Endothelial cell of umbilical vein (primary cell): ENCODE data around the gene TMEM151A. TPM values are rescaled to one million over a fixed set of nuclear protein-coding genes. Genes with fewer than 3 reads are reported as not detected.
A peak's percentile ranks its signal among the peaks of the same experiment; 100 is the strongest.

Experiments
- BruUV-seq: library from RNA; stranded (reverse); fragments of 400-500 nt; replicated peaks from 2 replicates; lab custom pipeline; 2021; lab: Mats Ljungman, UMichigan
- CTCF ChIA-PET: fragments of 300-600, 350-600 bp; sonication (Branson Sonifier 250); formaldehyde crosslinking; loops from one replicate; lab custom pipeline; 2021; ENCODE audit warnings: antibody characterized with exemption, inconsistent platforms; lab: Charles Lee
- POLR2A ChIA-PET: fragments of 300-600, 350-600 bp; sonication (Branson Sonifier 250); formaldehyde crosslinking; loops from one replicate; lab custom pipeline; 2021; ENCODE audit warnings: antibody characterized with exemption, inconsistent platforms; lab: Charles Lee
- DNase-seq: peaks from one replicate; pipeline ENCODE4 v3.0.0-alpha.2; 2011; ENCODE audit warnings: low read depth, low spot score
- FAIRE-seq: peaks from 2 replicates; lab custom pipeline; 2011; peaks lifted over from hg19 to GRCh38; lab: Jason Lieb, UNC
- H2AFZ ChIP-seq: 2 replicates; pipeline ENCODE4 v1.6.0; 2012; ENCODE audit warnings: low read depth, low read length, control low read depth, inconsistent platforms
- H3K27ac ChIP-seq: 2 replicates; pipeline ENCODE4 v1.5.1; 2011; ENCODE audit warnings: low read depth, mild to moderate bottlenecking, control low read depth, low read length, moderate library complexity; ENCODE audit not compliant: insufficient read depth
- H3K27me3 ChIP-seq, 2 experiments: 2 replicates each; pipeline versions ENCODE4 v1.6.0 to v1.6.1; 2011; ENCODE audit warnings: low read length in 2 of 2, mixed read lengths in 1 of 2; ENCODE audit not compliant: control insufficient read depth in 2 of 2, insufficient read depth in 2 of 2
- H3K36me3 ChIP-seq, 2 experiments: 2 replicates in 1 of 2; 3 replicates in 1 of 2; pipeline ENCODE4 v1.5.1; 2011; ENCODE audit warnings: low read length in 2 of 2, mild to moderate bottlenecking in 1 of 2, moderate library complexity in 1 of 2; ENCODE audit not compliant: control insufficient read depth in 2 of 2, insufficient read depth in 2 of 2; ENCODE audit errors: extremely low read depth in 1 of 2
- H3K4me1 ChIP-seq: 3 replicates; pipeline ENCODE4 v1.5.1; 2011; ENCODE audit warnings: mild to moderate bottlenecking, low read length; ENCODE audit not compliant: control insufficient read depth, insufficient read depth; ENCODE audit errors: extremely low read depth
- H3K4me2 ChIP-seq: 2 replicates; pipeline ENCODE4 v1.6.1; 2011; ENCODE audit warnings: low read length, control low read depth, mixed read lengths; ENCODE audit not compliant: insufficient read depth
- H3K4me3 ChIP-seq, 3 experiments: fragments of 200-600 bp in 1 of 3; sonication (generic), shearing (Covaris generic) in 1 of 3; replicated peaks in 1 of 3; 2 replicates each; pipeline ENCODE4 v1.5.1; 2011 to 2016; ENCODE audit warnings: control low read depth in 3 of 3, low read length in 3 of 3, mild to moderate bottlenecking in 2 of 3, inconsistent platforms in 1 of 3, low read depth in 1 of 3, moderate library complexity in 1 of 3; ENCODE audit not compliant: insufficient read depth in 1 of 3
- H3K79me2 ChIP-seq: 2 replicates; pipeline ENCODE4 v1.6.0; 2012; ENCODE audit warnings: low read length, inconsistent platforms; ENCODE audit not compliant: control insufficient read depth, insufficient read depth
- H3K9ac ChIP-seq: replicated peaks from 2 replicates; pipeline ENCODE3; 2011; ENCODE audit warnings: low read length, control low read depth; ENCODE audit not compliant: insufficient read depth; ENCODE audit errors: extremely low read depth
- H3K9me1 ChIP-seq: replicated peaks from 3 replicates; pipeline ENCODE4 v1.6.0; 2011; ENCODE audit warnings: mild to moderate bottlenecking, low read length; ENCODE audit not compliant: control insufficient read depth, insufficient read depth; ENCODE audit errors: extremely low read depth
- H3K9me3 ChIP-seq: replicated peaks from 2 replicates; pipeline ENCODE4 v1.5.1; 2012; ENCODE audit warnings: low read length, inconsistent platforms; ENCODE audit not compliant: control insufficient read depth, insufficient read depth
- H4K20me1 ChIP-seq: replicated peaks from 2 replicates; pipeline ENCODE3; 2011; ENCODE audit warnings: mild to moderate bottlenecking, low read length; ENCODE audit not compliant: control insufficient read depth, insufficient read depth; ENCODE audit errors: extremely low read depth
- EZH2 ChIP-seq: IDR thresholded peaks from 2 replicates; pipeline ENCODE4 v1.6.1; 2012; ENCODE audit warnings: borderline replicate concordance, low read depth, mild to moderate bottlenecking, moderate library complexity, low read length, inconsistent platforms; ENCODE audit not compliant: severe bottlenecking
- FOS ChIP-seq: IDR thresholded peaks from 2 replicates; pipeline ENCODE4 v1.6.1; 2011; ENCODE audit warnings: mild to moderate bottlenecking, low read length, moderate library complexity, borderline replicate concordance; ENCODE audit not compliant: insufficient read depth
- GATA2 ChIP-seq: IDR thresholded peaks from 2 replicates; pipeline ENCODE4 v1.7.0; 2011; ENCODE audit warnings: low read depth, mild to moderate bottlenecking, moderate library complexity, mixed read lengths, low read length; ENCODE audit not compliant: insufficient read length, insufficient read depth
- JUN ChIP-seq: IDR thresholded peaks from 2 replicates; pipeline ENCODE4 v1.6.1; 2011; ENCODE audit warnings: borderline replicate concordance, low read depth; ENCODE audit not compliant: insufficient read length, insufficient read depth
- MYC ChIP-seq: IDR thresholded peaks from one replicate; pipeline ENCODE4 v1.6.1; 2011; ENCODE audit warnings: mild to moderate bottlenecking, low read depth, low read length
- POLR2A ChIP-seq: IDR thresholded peaks from 2 replicates; pipeline ENCODE4 v1.6.1; 2012; ENCODE audit warnings: low read depth, mild to moderate bottlenecking, control low read depth, low read length
- POLR2AphosphoS5 ChIP-seq: IDR thresholded peaks from 2 replicates; pipeline ENCODE4 v1.6.1; 2012; ENCODE audit warnings: low read depth, mild to moderate bottlenecking, control low read depth, low read length, moderate library complexity; ENCODE audit not compliant: insufficient read depth
- dilution Hi-C: fragments of 300-500 bp; cut with MboI; formaldehyde crosslinking; loops from one replicate; pipeline ENCODE4 v1.15.0; 2019; ENCODE audit warnings: low sequenced_read_pairs; ENCODE audit not compliant: extremely low pct_ligation_motif_present
- intact Hi-C: fragments of 100-400 bp; cut with micrococcal nuclease; formaldehyde crosslinking; loops from one replicate; pipeline ENCODE4 v1.10.0; 2022
- polyA plus RNA-seq, 4 experiments: library from polyadenylated mRNA; depleted of rRNA in 3 of 4; stranded (reverse) in 3 of 4; unstranded in 1 of 4; fragments of >200 nt; gene quantifications; 2 replicates each; pipeline versions ENCODE4 v1.2.1 to v1.2.3, GENCODE V29; 2011 to 2012; ENCODE audit warnings: missing spikeins in 1 of 4
- total RNA-seq: library from RNA; stranded (reverse); gene quantifications from 2 replicates; pipeline ENCODE4 v1.2.3, GENCODE V29; 2021
- TF ChIP-seq, protein P1 (sequence below), 2 donors: IDR thresholded peaks; 1 replicate in 1 of 2; 2 replicates in 1 of 2; pipeline ENCODE4 v1.5.1; 2011; ENCODE audit warnings: low read length in 2 of 2, mild to moderate bottlenecking in 2 of 2, moderate library complexity in 2 of 2, control low read depth in 1 of 2, inconsistent platforms in 1 of 2, low read depth in 1 of 2; ENCODE audit not compliant: insufficient read depth in 1 of 2; ENCODE audit errors: extremely low read depth in 1 of 2
- TF ChIP-seq, protein P2 (sequence below): IDR thresholded peaks from 2 replicates; pipeline ENCODE4 v1.6.1; 2011; ENCODE audit not compliant: insufficient read depth, insufficient read length

TMEM151A gene
- total and polyA plus RNA-seq, 2 donors (not counting 3 experiments of a cell fraction or from before 2014, with no cell fraction given), result not detected

GRCh38 chr11:66327171-66328030 lies 35.7 kb downstream of the TMEM151A start:
- Histone ChIP-seq H3K4me2 (no peak overlapping the region), H3K27me3 (no peaks in the 10 kb centered on the region), H4K20me1 (no peaks in the 10 kb centered on the region), H3K36me3 (no peaks in the 10 kb centered on the region), H3K9me1 (no peaks in the 10 kb centered on the region), H3K9ac (no peak overlapping the region), H2AFZ (peak overlapping the region; percentile 11), H3K4me1 (peaks cover 7% of the 10 kb centered on the region), H3K79me2 (no peaks in the 10 kb centered on the region), H3K4me3 (no peak overlapping the region), H3K27ac (no peak overlapping the region), H3K9me3 (no peaks in the 10 kb centered on the region)
- ChIA-PET CTCF (interaction anchor here (0.6 to 4.0 kb wide), 4 partner anchors 8 to 17 kb away, joined by 3 to 56 read pairs (median 6); partner anchors contain the start of genes CD248 and RIN1), POLR2A (interaction anchor here (1.3 kb wide), 1 partner anchor 16 kb away, joined by 4 read pairs; no protein-coding TSS in a partner anchor)
- TF ChIP-seq FOS (peak; percentile 37), GATA2 (no peak)
- FAIRE-seq (no peak), DNase-seq (no peak)
- dilution Hi-C loops (no loop called here), intact Hi-C loops (loop anchor here (1.0 kb wide), 2 partner anchors 9 to 15 kb away; partner anchors contain the start of gene RIN1)
- no TSS peak for BruUV-seq

GRCh38 chr11:66328031-66328301 lies 36.3 kb downstream of the TMEM151A start:
- Histone ChIP-seq H3K27ac (no peak overlapping the region), H3K27me3 (no peaks in the 10 kb centered on the region), H2AFZ (no peak overlapping the region), H3K9me1 (no peaks in the 10 kb centered on the region), H3K4me2 (no peak overlapping the region), H3K9ac (no peak overlapping the region), H3K79me2 (no peaks in the 10 kb centered on the region), H3K4me3 (no peak overlapping the region), H3K9me3 (no peaks in the 10 kb centered on the region), H4K20me1 (no peaks in the 10 kb centered on the region), H3K4me1 (peaks cover 7% of the 10 kb centered on the region), H3K36me3 (no peaks in the 10 kb centered on the region)
- intact Hi-C loops (loop anchor here (1.0 kb wide), 2 partner anchors 8 to 16 kb away; partner anchors contain the start of gene RIN1), dilution Hi-C loops (no loop called here)
- ChIA-PET CTCF (no interaction called here), POLR2A (no interaction called here)
- no TSS peak for BruUV-seq
- TF ChIP-seq EZH2 (no peak), JUN (no peak), POLR2AphosphoS5 (no peak), FOS (no peak), GATA2 (no peak), POLR2A (no peak), MYC (no peak)
- TF ChIP-seq, protein P1, sequence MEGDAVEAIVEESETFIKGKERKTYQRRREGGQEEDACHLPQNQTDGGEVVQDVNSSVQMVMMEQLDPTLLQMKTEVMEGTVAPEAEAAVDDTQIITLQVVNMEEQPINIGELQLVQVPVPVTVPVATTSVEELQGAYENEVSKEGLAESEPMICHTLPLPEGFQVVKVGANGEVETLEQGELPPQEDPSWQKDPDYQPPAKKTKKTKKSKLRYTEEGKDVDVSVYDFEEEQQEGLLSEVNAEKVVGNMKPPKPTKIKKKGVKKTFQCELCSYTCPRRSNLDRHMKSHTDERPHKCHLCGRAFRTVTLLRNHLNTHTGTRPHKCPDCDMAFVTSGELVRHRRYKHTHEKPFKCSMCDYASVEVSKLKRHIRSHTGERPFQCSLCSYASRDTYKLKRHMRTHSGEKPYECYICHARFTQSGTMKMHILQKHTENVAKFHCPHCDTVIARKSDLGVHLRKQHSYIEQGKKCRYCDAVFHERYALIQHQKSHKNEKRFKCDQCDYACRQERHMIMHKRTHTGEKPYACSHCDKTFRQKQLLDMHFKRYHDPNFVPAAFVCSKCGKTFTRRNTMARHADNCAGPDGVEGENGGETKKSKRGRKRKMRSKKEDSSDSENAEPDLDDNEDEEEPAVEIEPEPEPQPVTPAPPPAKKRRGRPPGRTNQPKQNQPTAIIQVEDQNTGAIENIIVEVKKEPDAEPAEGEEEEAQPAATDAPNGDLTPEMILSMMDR (IDR thresholded peaks at IDR 0.05; ENCODE audit: extremely low read depth in 1 of 2, insufficient read depth in 1 of 2, low read depth in 1 of 2, low read length in 2 of 2), result no peak
- TF ChIP-seq, protein P2, sequence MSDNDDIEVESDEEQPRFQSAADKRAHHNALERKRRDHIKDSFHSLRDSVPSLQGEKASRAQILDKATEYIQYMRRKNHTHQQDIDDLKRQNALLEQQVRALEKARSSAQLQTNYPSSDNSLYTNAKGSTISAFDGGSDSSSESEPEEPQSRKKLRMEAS, result no peak
- DNase-seq (no peak), FAIRE-seq (no peak)
